ENCODE measurements around the gene MYO1E. TPM values are rescaled to one million over a fixed set of nuclear protein-coding genes. Genes with fewer than 3 reads are reported as not detected.

MYO1E gene
- total RNA-seq, 4 donors from 2014 or later: 49.7 to 135 (median 82.2) TPM

DNA sequence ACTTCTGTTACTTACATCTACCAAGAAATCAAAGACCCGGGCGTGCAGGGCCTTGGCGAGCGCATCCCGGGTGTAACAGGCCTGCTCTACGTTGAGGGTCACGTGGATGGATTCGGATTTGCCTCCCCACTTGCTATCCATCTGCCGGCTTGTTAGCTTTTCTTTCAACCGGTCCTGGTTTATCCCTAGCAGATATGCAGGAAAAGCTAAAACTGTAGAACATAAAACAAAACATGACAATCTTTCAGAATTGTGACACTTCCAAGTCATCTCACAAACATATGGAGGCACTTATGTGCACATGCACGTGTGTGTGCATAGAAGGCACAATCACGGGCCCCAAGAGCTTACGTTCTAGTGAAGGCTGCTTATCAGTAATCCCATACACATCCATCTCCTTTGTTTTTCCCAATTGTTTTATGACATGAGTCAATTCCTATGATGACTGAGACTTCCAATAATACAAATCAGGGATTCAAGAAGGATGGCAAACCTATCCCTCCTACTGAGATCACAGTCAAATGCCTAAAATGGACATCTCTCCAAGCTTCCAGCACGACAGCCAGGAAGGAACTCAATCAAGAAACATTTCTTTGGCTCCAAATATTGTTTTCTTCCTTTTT lies 154.7 kb downstream of the MYO1E start:
- no peak for DNase-seq
- intact Hi-C loops (cut with DNase I): no loop called here
- H3K27me3 ChIP-seq: no peaks in the 10 kb centered on the region
- no peaks in the 10 kb centered on the region for H3K9me3 ChIP-seq
- WGBS, 2 donors: 89 to 90% methylated on average over 9 to 14 of the region's 14 CpGs
- TF ChIP-seq, protein P1, sequence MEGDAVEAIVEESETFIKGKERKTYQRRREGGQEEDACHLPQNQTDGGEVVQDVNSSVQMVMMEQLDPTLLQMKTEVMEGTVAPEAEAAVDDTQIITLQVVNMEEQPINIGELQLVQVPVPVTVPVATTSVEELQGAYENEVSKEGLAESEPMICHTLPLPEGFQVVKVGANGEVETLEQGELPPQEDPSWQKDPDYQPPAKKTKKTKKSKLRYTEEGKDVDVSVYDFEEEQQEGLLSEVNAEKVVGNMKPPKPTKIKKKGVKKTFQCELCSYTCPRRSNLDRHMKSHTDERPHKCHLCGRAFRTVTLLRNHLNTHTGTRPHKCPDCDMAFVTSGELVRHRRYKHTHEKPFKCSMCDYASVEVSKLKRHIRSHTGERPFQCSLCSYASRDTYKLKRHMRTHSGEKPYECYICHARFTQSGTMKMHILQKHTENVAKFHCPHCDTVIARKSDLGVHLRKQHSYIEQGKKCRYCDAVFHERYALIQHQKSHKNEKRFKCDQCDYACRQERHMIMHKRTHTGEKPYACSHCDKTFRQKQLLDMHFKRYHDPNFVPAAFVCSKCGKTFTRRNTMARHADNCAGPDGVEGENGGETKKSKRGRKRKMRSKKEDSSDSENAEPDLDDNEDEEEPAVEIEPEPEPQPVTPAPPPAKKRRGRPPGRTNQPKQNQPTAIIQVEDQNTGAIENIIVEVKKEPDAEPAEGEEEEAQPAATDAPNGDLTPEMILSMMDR (IDR thresholded peaks at IDR 0.05): no peak
- no peak for TF ChIP-seq POLR2A (IDR thresholded peaks at IDR 0.05)
- H3K4me3 ChIP-seq: no peak overlapping the region
- peaks cover 0 to 93% (median 4%) of the 10 kb centered on the region in 3 donors for H3K36me3 ChIP-seq
- no peak overlapping the region for H3K27ac ChIP-seq
- H3K4me1 ChIP-seq: no peaks in the 10 kb centered on the region

DNA sequence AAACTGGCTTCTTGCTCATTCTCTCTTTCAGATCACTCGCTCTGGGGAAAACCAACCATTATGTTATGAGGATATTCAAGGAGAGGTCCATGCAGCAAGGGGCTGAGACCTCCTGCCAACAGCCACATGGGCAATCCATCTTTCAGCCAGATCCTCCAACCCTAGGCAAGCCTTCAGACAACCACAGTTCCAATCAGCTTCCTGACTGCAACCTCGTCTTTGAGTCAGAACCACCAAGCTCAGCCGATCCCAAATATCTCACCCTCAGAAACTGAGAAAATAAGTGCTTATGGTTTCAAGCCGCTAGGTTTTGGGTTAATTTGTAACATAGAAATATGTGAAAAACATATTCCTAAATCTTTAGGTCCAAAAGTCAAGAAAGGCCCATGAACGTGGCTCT lies 155.8 kb downstream of the MYO1E start:
- peaks cover 0 to 88% (median 4%) of the 10 kb centered on the region in 3 donors for H3K36me3 ChIP-seq

DNA sequence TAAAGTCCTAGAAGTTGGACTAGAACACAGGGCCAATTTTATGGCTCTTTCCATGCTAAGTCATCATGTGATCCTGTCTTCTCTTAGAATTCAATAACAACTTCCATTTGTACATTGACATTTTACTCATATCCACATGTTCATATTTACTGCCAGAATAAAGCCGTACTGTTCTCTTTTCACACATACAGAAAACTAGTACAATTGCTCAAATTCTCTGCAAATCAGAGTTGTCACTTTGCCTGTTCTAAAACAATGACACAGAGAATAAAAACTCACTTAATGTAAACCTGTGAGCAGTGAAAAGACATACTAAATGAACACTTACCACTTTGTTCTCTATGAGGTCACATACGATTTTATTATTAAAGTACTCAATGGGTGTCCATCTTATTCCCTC lies 162.5 kb downstream of the MYO1E start:
- Histone ChIP-seq H3K9me3 (no peaks in the 10 kb centered on the region), H3K27ac (no peak overlapping the region), H3K4me3 (no peak overlapping the region), H3K36me3 (peaks cover 0 to 82% (median 9%) of the 10 kb centered on the region in 3 donors), H3K4me1 (no peaks in the 10 kb centered on the region), H3K27me3 (no peaks in the 10 kb centered on the region)
- intact Hi-C loops (cut with DNase I): no loop called here
- 92 to 95% methylated on average over 2 of the region's 2 CpGs for WGBS, 2 donors
- DNase-seq: no peak
- TF ChIP-seq, protein P1 (IDR thresholded peaks at IDR 0.05): no peak
- no peak for TF ChIP-seq POLR2A (IDR thresholded peaks at IDR 0.05)

More for the DNA sequence above, 155.8 kb downstream of the MYO1E start:
- no peak overlapping the region for H3K27ac ChIP-seq
- no peaks in the 10 kb centered on the region for H3K4me1 ChIP-seq
- 89 to 93% methylated on average over 5 of the region's 5 CpGs for WGBS, 2 donors
- TF ChIP-seq, protein P1 (IDR thresholded peaks at IDR 0.05): no peak
- no peak for TF ChIP-seq POLR2A (IDR thresholded peaks at IDR 0.05)
- intact Hi-C loops (cut with DNase I): no loop called here
- no peak overlapping the region for H3K4me3 ChIP-seq
- no peak for DNase-seq
- H3K9me3 ChIP-seq: no peaks in the 10 kb centered on the region
- no peaks in the 10 kb centered on the region for H3K27me3 ChIP-seq

DNA sequence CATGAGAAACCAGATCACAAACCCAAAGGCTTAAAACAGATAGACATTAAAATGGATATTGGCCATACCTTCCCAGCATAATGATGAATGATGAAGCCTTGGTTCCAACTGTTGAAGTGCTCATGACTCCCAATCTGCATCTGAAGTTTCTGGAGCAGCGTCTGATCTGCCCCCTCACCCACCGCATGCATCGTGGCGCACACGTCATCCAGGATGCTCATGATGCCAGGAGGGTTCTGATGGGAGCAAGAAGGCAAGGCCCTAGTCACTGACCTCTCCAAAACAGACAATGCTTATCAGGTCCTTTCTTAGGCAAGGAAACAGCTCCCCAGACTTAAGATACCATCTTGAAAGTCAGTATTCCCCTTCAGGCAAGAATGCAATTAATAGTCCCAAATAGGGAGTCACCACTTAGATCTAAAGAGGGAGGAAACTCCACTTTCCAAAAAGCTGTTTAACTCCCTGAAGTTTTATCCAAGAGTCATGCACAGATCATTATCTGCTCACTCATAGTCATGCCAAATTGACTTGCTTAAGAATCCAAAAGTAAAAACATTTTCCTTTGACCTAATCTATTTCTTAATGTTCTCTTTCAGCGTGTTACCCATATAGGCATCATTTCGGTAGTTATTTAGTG lies 163.9 kb downstream of the MYO1E start:
- WGBS, 2 donors: 91 to 100% methylated on average over 3 to 5 of the region's 7 CpGs
- H3K36me3 ChIP-seq: peaks cover 0 to 82% (median 9%) of the 10 kb centered on the region in 3 donors
- no peak for DNase-seq
- H3K27ac ChIP-seq: no peak overlapping the region
- intact Hi-C loops (cut with DNase I): no loop called here
- H3K4me1 ChIP-seq: peaks cover 0 to 5% (median 0%) of the 10 kb centered on the region in 3 donors
- no peaks in the 10 kb centered on the region for H3K9me3 ChIP-seq
- TF ChIP-seq, protein P1 (IDR thresholded peaks at IDR 0.05): no peak
- TF ChIP-seq POLR2A (IDR thresholded peaks at IDR 0.05): no peak
- no peaks in the 10 kb centered on the region for H3K27me3 ChIP-seq
- no peak overlapping the region for H3K4me3 ChIP-seq

DNA sequence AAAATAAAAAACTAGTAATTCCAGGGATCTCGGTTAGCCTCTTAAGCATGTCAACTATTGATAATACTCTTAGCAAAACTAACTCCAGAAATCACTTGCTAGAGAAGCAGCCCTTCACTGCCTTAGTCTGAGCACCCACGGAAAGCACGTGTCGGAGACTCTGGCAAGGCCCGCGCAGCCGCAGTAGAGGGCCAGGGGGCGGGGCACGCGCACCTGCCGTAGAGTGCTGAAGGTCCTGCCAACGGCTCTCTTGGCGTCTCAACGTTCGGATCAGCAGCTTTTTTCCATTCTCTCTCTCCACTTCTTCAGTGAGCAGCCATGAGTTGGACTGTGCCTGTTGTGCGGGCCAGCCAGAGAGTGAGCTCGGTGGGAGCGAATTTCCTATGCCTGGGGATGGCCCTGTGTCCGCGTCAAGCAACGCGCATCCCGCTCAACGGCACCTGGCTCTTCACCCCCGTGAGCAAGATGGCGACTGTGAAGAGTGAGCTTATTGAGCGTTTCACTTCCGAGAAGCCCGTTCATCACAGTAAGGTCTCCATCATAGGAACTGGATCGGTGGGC lies 166.0 kb downstream of the MYO1E start, which contains the start of gene LDHAL6B:
LDHAL6B (plus strand) TSS at position 221 of the 561 bp plus-strand sequence; CDS start at position 319, 98 bp downstream.
- Histone ChIP-seq H3K4me3 (no peak within 1 kb of the TSS), H3K27me3 (no peaks in the 10 kb centered on the region), H3K36me3 (peaks cover 0 to 89% (median 17%) of the 10 kb centered on the region in 3 donors), H3K27ac (no peak within 1 kb of the TSS), H3K9me3 (no peaks in the 10 kb centered on the region), H3K4me1 (peaks cover 0 to 5% (median 0%) of the 10 kb centered on the region in 3 donors)
- TF ChIP-seq POLR2A (IDR thresholded peaks at IDR 0.05): no peak
- TF ChIP-seq, protein P1 (IDR thresholded peaks at IDR 0.05): no peak
- 93 to 98% methylated on average over 18 to 19 of the region's 30 CpGs for WGBS, 2 donors
- intact Hi-C loops (cut with DNase I): no loop called here
- DNase-seq: no peak
